Activated CD4-positive, CD25-positive, alpha-beta regulatory T cell treated with anti-CD3 and anti-CD28 coated beads, Interleukin-2, amount 50 U/mL, for 16 hours (primary cell): Measurements from ENCODE around the gene JOSD1.

Source experiments
- DNase-seq: peaks from one replicate; pipeline ENCODE4 v3.0.0-alpha.2; 2020; ENCODE audit warnings: low read depth, low spot score

Gene JOSD1

GRCh38 chr22:38733329-38733723 lies 32.6 kb upstream of the JOSD1 start:
- DNase-seq = no peak

- no peak for DNase-seq
Measured at GRCh38 chr22:38732251-38732815, 31.6 kb upstream of the JOSD1 start.

GRCh38 chr22:38731703-38732161 lies 31.0 kb upstream of the JOSD1 start:
- no peak for DNase-seq

- DNase-seq = no peak
Measured at GRCh38 chr22:38730411-38730871, 29.7 kb upstream of the JOSD1 start.

- DNase-seq = no peak
Measured at GRCh38 chr22:38729946-38730345, 29.2 kb upstream of the JOSD1 start.

- no peak for DNase-seq
Measured at GRCh38 chr22:38728871-38729796, 28.4 kb upstream of the JOSD1 start.

GRCh38 chr22:38727530-38728451 lies 27.0 kb upstream of the JOSD1 start:
- DNase-seq = no peak

GRCh38 chr22:38727123-38727522 lies 26.4 kb upstream of the JOSD1 start:
- no peak for DNase-seq

GRCh38 chr22:38725900-38726655 lies 25.3 kb upstream of the JOSD1 start:
- no peak for DNase-seq

- no peak for DNase-seq
Measured at GRCh38 chr22:38724926-38725571, 24.3 kb upstream of the JOSD1 start.

GRCh38 chr22:38724176-38724575 lies 23.4 kb upstream of the JOSD1 start:
- DNase-seq = no peak

GRCh38 chr22:38721551-38721950 lies 20.8 kb upstream of the JOSD1 start:
- DNase-seq = no peak

- no peak for DNase-seq
Measured at GRCh38 chr22:38720350-38720749, 19.6 kb upstream of the JOSD1 start.

- DNase-seq = no peak
Measured at GRCh38 chr22:38719196-38719595, 18.5 kb upstream of the JOSD1 start.

GRCh38 chr22:38718414-38718813 lies 17.7 kb upstream of the JOSD1 start:
- DNase-seq = no peak

GRCh38 chr22:38717244-38717643 lies 16.5 kb upstream of the JOSD1 start:
- DNase-seq = no peak

- DNase-seq = no peak
Measured at GRCh38 chr22:38716826-38717225, 16.1 kb upstream of the JOSD1 start.

- no peak for DNase-seq
Measured at GRCh38 chr22:38716271-38716670, 15.5 kb upstream of the JOSD1 start.

GRCh38 chr22:38715852-38716251 lies 15.1 kb upstream of the JOSD1 start:
- DNase-seq = no peak

- DNase-seq = no peak
Measured at GRCh38 chr22:38715176-38715764, 14.5 kb upstream of the JOSD1 start.
